Stomach smooth muscle (tissue), 2 donors: ENCODE data around the gene TMEM86A.

ENCODE experiments used
- H3K27ac ChIP-seq: one replicate; pipeline ENCODE4 v1.7.0; 2013; ENCODE audit warnings: mild to moderate bottlenecking, low read length, inconsistent platforms
- H3K27me3 ChIP-seq, 2 donors: one replicate each; pipeline ENCODE4 v1.7.0; 2013; ENCODE audit warnings: low read length in 2 of 2; ENCODE audit not compliant: insufficient read depth in 2 of 2, control insufficient read depth in 1 of 2
- H3K36me3 ChIP-seq, 2 donors: one replicate each; pipeline ENCODE4 v1.7.0; 2013; ENCODE audit warnings: low read length in 2 of 2; ENCODE audit not compliant: control insufficient read depth in 2 of 2, insufficient read depth in 2 of 2
- H3K4me1 ChIP-seq: one replicate; pipeline ENCODE4 v1.7.0; 2013; ENCODE audit warnings: low read length; ENCODE audit not compliant: control insufficient read depth, insufficient read depth
- H3K4me3 ChIP-seq, 2 donors: one replicate each; pipeline ENCODE4 v1.7.0; 2013; ENCODE audit warnings: low read length in 2 of 2
- H3K9ac ChIP-seq, 2 donors: one replicate each; pipeline ENCODE4 v1.7.0; 2013; ENCODE audit warnings: low read length in 2 of 2, mild to moderate bottlenecking in 1 of 2
- H3K9me3 ChIP-seq, 2 donors: one replicate each; pipeline ENCODE4 v1.7.0; 2013; ENCODE audit warnings: low read length in 2 of 2; ENCODE audit not compliant: control insufficient read depth in 2 of 2
- donor health status: healthy.
- donor health status: Pancreatic carcinoma.

TMEM86A gene

GRCh38 chr11:18741783-18742182, 43.2 kb downstream of the TMEM86A start:
- Histone ChIP-seq H3K4me3 (no peak overlapping the region), H3K36me3 (no peaks in the 10 kb centered on the region), H3K27ac (no peak overlapping the region), H3K9me3 (no peaks in the 10 kb centered on the region), H3K4me1 (no peaks in the 10 kb centered on the region), H3K27me3 (peaks cover 0 to 5% of the 10 kb centered on the region in 2 donors), H3K9ac (no peak overlapping the region)

- no peaks in the 10 kb centered on the region for H3K27me3 ChIP-seq
- no peak overlapping the region for H3K9ac ChIP-seq
- H3K36me3 ChIP-seq: no peaks in the 10 kb centered on the region
- H3K9me3 ChIP-seq: no peaks in the 10 kb centered on the region
- H3K4me3 ChIP-seq: no peak overlapping the region
- H3K27ac ChIP-seq: no peak overlapping the region
- no peaks in the 10 kb centered on the region for H3K4me1 ChIP-seq
Measured at GRCh38 chr11:18743365-18743764, 44.8 kb downstream of the TMEM86A start.

- no peaks in the 10 kb centered on the region for H3K9me3 ChIP-seq
- H3K4me3 ChIP-seq: no peak overlapping the region
- H3K9ac ChIP-seq: no peak overlapping the region
- no peaks in the 10 kb centered on the region for H3K36me3 ChIP-seq
- H3K27me3 ChIP-seq: no peaks in the 10 kb centered on the region
- H3K4me1 ChIP-seq: no peaks in the 10 kb centered on the region
- no peak overlapping the region for H3K27ac ChIP-seq
Measured at GRCh38 chr11:18743900-18744514, 45.4 kb downstream of the TMEM86A start.

GRCh38 chr11:18745251-18745650, 46.7 kb downstream of the TMEM86A start:
- no peaks in the 10 kb centered on the region for H3K36me3 ChIP-seq

GRCh38 chr11:18748766-18749365, 50.3 kb downstream of the TMEM86A start:
- peaks cover 0 to 4% of the 10 kb centered on the region in 2 donors for H3K27me3 ChIP-seq
- no peak overlapping the region for H3K9ac ChIP-seq
- H3K4me3 ChIP-seq: no peak overlapping the region
- H3K4me1 ChIP-seq: no peaks in the 10 kb centered on the region
- H3K27ac ChIP-seq: no peak overlapping the region
- H3K36me3 ChIP-seq: no peaks in the 10 kb centered on the region
- H3K9me3 ChIP-seq: no peaks in the 10 kb centered on the region

More at GRCh38 chr11:18745251-18745650, 46.7 kb downstream of the TMEM86A start:
- no peak overlapping the region for H3K4me3 ChIP-seq
- no peak overlapping the region for H3K9ac ChIP-seq
- peaks cover 0 to under 1% of the 10 kb centered on the region in 2 donors for H3K27me3 ChIP-seq
- no peaks in the 10 kb centered on the region for H3K9me3 ChIP-seq
- H3K27ac ChIP-seq: no peak overlapping the region
- H3K4me1 ChIP-seq: no peaks in the 10 kb centered on the region

- Histone ChIP-seq H3K9me3 (no peaks in the 10 kb centered on the region), H3K27me3 (peaks cover 0 to 8% of the 10 kb centered on the region in 2 donors), H3K36me3 (no peaks in the 10 kb centered on the region), H3K9ac (no peak overlapping the region), H3K4me1 (no peaks in the 10 kb centered on the region), H3K4me3 (no peak overlapping the region), H3K27ac (no peak overlapping the region)
Measured at GRCh38 chr11:18749681-18750319, 51.2 kb downstream of the TMEM86A start.

GRCh38 chr11:18750944-18751343, 52.4 kb downstream of the TMEM86A start:
- H3K9ac ChIP-seq: no peak overlapping the region
- peaks cover 0 to 10% of the 10 kb centered on the region in 2 donors for H3K27me3 ChIP-seq
- no peaks in the 10 kb centered on the region for H3K36me3 ChIP-seq
- H3K9me3 ChIP-seq: no peaks in the 10 kb centered on the region
- no peak overlapping the region for H3K27ac ChIP-seq
- no peaks in the 10 kb centered on the region for H3K4me1 ChIP-seq
- H3K4me3 ChIP-seq: no peak overlapping the region

- peaks cover 0 to 11% of the 10 kb centered on the region in 2 donors for H3K27me3 ChIP-seq
- no peak overlapping the region for H3K27ac ChIP-seq
- no peak overlapping the region for H3K4me3 ChIP-seq
- H3K4me1 ChIP-seq: no peaks in the 10 kb centered on the region
- H3K9ac ChIP-seq: no peak overlapping the region
- H3K36me3 ChIP-seq: no peaks in the 10 kb centered on the region
- H3K9me3 ChIP-seq: no peaks in the 10 kb centered on the region
Measured at GRCh38 chr11:18752502-18752901, 53.9 kb downstream of the TMEM86A start.

GRCh38 chr11:18754308-18754707, 55.7 kb downstream of the TMEM86A start:
- H3K36me3 ChIP-seq: no peaks in the 10 kb centered on the region
- peaks cover 0 to 12% of the 10 kb centered on the region in 2 donors for H3K27me3 ChIP-seq
- H3K4me1 ChIP-seq: no peaks in the 10 kb centered on the region
- no peak overlapping the region for H3K27ac ChIP-seq
- H3K4me3 ChIP-seq: no peak overlapping the region
- no peak overlapping the region for H3K9ac ChIP-seq
- H3K9me3 ChIP-seq: no peaks in the 10 kb centered on the region
